ENCODE measurements around the gene MAF.

MAF gene

GRCh38 chr16:79550373-79550772 lies 50.2 kb downstream of the MAF start:
- in situ Hi-C loops (cut with MboI; ENCODE audit: low sequenced_read_pairs) = no loop called here

DNA sequence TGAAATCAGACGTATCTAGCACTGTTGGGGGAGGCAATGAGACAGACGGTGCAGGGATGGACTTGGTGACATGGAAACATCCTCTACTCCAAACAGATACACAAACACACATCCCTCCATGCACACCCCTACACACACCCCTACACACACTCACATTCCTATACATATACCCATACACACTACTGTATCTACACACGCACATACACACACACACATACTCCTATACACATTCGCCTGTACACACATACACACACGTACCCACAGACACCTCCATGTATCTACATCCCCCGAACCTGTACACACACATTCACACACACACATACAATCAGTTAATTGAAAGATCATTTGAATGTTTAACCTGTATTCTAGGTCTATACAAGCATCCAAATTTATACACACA lies 53.5 kb downstream of the MAF start:
- in situ Hi-C loops (cut with MboI; ENCODE audit: low sequenced_read_pairs) = no loop called here
